HPDE6-E6E7 (cell line): ENCODE results near the gene KCNMA1.

Source experiments
- DNase-seq: peaks from one replicate; pipeline ENCODE4 v3.0.0; 2011; ENCODE audit warnings: missing footprints; ENCODE audit errors: extremely low spot score

KCNMA1 gene

DNA sequence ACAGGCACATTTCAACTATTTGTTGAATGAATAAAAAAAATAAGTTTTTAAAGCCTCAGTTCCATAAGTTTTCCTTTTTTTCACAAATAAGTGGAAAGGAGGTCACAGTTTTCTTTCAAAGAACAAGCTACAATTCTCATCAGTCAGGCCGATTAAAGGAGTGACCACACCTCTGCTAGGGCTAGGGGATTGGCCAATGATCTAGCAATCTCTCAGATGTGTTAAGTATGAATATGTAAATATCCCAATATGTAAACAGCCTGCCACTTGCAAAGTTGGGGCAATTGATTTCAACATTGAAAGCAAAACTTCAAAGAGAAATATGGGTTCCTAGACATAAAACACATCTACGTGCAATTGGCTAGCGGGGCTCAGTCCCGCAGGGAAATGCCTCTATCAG, 614.9 kb downstream of the KCNMA1 start:
- no peak for DNase-seq

DNA sequence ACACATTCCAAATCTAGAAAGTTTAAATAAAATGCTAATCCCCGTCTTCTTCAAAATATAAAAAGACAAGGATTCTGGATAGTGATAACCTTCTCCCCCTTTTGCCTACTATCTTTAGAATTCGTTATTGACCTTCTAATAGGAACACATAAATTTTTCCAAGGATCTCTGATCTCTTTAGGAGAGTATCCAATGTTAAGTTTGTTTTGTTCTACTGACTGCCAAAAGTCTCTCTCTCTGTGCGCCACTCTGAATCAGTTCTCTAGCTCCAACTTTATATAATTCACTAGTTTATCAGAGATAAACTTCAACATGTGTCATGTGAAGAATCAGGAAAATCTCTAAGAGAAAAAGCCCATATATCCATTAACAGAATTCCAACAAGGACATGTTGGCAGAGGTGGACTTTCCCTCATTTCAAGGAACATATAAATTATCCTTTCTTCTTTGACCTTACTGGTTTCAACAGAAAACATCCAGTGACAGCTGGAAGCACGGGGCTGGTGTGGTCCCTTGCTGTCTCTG, 615.6 kb downstream of the KCNMA1 start:
- DNase-seq, result no peak

DNA sequence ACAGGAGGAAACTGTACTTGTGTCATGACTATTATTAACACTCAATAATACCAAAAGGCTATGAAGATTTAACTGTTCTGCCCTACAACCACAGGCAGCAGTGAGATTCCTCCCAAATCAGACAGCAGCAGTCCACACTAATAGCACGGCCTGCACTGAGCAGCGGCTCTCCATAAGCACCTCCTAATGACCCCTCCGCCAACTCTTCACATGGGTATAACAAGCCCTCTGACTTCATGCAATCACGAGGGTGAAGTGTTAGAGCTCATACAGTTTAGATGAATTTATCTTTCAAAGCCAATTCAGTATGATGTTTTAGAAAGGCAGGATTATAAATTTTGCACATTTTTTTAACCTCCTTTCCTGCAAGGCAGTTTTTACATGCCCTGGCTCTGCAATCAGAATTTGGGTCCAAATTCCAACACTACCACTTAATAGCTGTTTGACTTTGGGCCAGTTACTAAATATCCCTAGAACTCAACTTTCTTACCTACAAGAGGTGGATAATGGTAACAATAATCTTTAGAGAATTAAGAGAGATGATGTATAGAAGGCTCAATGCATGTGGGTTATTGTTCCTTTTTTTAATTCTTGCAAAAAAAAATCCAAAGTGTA, 617.1 kb downstream of the KCNMA1 start:
- DNase-seq, result no peak

DNA sequence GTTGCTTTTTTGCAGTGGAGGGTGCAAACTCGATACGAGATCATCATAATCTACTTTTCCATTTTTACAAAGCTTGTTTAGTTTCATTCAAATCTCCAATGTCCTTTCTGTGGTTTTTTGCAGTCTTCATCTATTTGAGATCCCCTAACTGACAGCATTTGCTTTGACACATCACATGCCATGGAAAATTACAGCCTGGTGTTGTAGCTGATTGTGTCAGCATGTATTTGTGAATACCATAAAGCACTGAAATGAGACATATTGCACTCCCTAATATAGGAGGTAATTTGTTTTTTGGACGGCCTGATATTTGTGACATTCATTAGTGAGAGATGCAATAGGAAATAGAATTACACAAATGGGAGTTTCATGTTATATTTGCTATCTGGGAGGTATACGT, 620.8 kb downstream of the KCNMA1 start:
- DNase-seq, result no peak

DNA sequence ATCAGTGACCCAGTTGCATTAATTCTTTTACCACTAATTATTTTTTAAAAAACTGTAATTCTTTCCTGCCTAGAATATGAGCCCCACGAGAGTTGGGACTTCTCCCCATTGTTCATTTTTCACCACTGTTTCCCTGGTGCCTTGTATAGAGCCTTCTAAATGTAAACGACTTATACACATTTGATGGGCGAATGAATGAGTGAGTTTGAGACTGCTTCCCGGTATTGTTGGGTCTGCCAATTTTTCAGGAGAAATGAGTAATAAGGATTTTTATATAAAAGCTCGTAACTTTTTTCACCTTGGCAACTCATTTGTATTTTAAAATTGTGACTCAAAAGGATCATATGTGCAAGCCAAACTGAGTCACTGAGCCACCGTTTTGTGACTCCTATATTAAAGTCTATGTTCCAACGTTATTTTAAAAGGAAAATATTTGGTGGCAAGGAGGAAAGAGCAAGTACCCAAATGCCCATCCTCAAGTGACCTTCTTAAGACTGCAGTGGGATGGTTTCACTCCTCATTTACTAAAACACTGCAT, 621.3 kb downstream of the KCNMA1 start:
- DNase-seq, result no peak

DNA sequence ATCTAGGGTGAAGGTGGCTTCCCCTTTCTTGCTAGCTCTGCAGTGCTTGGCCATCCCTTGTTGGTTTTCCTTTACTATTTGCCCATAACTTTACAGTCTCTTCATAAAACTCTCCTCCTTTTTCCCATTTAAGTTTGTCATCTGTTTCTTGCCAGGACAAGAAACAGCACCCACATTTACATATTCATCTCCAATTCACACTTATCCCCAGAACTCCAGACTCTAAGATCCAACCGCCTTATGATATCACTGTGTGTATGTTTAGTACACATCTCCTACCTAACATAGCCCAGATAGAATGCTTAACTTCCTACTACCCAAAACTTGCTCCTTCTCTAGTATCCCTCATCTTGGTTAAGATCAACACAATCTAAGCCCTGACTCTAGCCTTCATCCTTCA, 622.2 kb downstream of the KCNMA1 start:
- no peak for DNase-seq

DNA sequence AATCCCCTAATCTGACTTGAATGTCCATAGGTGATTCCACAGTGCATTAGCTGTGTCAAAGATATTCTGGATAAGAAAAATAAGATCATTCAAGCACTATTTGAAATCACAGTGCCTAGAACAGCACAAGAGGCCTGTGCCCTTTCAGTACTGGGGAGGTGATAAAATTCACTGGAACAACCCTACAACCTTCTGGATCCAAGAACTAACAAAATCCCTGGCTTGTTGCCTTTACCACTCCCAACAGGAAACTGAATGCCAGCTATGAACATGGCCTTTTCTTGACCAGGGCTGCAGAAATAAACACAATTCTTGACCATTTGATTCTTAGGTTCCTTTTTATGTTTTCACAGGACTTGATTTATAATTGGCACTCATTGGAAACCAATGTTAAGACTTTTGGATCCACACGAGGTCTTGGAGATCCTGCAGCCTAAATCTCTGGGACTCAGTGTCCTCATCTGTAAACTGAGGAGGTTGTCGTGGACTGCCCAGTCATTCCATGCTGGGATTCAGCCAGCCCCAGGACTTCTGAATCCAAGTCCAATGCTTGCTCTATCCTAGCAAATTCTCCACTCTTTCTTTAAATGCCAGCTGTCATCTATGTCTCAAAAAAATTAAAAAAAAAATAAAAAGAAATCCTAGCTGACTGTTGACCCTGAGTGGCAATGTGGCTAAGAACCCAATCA, 624.7 kb downstream of the KCNMA1 start:
- DNase-seq, result no peak

DNA sequence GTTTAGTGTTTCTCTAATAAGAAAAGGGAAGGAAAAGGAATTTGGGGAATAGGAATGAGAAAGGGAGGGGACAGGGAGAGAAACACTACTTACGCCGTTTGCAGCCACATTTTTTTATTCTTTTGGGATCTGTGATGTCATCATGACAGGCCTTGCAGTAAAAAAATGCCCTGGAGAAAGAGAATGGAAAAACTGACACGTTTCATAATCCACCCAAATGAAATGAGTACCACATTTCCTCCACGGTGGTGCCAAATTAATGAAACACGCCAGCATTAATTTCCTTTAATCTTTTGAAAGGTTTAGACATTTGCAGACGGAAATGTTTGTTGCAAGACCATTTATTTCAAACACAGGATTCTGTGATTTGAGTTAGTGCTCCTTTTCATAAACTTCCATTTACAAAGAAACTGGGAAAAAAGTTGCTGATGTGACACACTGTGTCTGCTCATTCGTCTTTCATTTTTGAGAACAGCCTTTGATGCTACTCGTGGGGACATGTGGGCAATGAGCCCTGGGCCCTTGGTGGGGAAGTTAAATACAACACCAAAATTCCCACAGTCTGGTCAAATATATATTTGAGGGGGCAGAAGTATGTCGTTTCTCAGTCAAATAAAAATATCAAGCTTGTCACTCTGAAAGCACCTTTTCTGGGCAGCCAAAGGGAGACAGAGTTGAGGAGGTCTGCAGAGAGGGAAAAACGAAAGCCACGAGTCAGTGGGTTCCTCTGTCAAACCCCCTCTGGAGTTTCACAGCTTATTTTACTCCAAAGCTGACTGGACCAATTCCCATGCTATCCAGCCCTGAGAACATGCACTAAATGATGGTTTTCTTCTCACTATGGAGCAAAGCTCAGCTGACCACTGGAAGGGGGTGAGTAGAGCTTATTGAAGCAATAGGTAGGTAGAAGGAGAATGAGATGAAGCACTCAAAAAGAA, 625.5 kb downstream of the KCNMA1 start:
- DNase-seq, result no peak

DNA sequence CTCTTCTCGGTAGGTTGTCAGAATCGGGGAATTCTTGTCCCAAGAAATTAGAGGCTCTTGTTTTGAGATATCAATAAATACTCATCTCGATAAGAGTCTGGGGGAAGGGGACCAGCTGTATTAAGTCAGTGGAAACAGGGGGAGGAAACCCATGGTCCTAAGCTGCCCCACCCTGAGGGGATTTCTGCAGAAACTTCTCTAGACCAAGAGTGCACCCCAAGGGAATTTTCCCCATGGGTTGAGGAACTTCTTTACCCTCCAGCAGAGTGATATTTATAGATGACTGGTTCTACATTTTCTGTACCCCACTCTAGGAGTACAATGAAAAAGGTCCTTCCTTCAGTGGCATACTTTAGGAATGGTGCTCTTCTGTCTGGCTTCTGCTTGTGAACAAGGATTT, 627.2 kb downstream of the KCNMA1 start:
- no peak for DNase-seq

DNA sequence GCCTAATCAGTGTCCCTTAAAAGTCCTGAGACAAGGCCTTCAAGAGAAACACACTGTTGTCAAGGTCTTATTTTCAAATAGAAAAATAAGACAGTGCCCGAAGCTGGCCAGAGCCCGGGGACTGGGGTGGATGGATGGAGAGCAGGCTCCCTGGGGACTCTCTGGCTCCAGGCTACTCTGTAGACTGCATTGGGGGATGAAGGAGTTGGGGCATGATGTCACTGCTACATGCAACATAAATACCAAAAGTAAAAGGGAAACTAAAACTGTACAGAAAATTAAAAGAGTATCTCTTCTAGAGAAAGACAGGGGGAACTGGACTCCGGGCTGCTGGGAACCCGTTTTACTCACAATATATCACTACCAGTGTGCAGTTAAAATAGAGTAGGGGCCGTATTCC, 629.8 kb downstream of the KCNMA1 start:
- DNase-seq, result no peak

DNA sequence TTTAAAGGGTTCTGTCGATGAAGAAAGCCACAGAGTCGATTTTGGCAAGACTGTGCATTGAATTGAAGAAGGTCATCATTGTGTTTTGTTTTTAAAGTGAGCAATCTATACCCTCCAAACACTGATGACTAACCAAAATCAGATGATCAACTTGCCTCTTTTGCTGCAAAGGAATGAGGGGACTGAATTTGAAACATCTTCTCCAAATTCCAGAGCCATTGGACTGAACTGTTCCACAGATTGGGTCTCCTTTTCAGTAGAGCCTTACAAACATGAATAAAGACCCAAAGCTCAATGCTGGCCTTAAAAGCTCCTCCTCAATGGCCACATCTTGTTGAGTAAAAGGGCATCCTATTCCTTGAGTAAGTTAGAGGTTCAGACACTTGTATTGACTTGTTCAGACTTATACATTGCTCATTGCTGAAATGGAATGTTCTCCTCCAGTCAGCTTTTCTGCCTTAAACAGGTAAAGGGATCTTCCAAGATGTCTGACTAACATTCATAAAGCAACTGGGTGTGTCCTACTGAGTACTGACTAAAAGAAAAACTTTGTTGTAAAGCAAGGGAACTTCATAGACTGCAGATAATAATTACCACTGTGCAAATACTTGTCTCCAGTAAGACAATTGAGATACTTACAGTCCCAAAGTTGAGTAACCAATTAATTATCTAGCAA, 630.6 kb downstream of the KCNMA1 start:
- DNase-seq, result peak; percentile 5

DNA sequence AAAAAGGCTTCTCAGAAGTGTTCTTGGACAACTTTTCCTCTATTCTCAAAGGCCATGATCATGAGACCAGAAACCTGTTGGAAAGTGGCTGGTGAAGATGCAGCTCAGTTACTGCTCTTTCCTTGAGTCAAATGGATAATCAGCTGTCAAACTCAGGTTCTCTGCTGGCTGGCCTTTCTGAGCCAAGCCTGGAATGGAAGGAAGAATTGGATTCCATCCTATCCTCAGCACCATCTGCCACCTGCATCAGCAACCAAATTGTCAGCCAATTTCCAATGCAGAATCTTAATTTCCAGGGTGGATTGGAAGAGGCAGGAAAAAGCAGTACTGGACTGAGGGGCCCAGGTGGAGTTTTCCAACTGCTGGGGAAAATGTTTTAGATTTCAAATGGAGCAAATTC, 631.7 kb downstream of the KCNMA1 start:
- no peak for DNase-seq

DNA sequence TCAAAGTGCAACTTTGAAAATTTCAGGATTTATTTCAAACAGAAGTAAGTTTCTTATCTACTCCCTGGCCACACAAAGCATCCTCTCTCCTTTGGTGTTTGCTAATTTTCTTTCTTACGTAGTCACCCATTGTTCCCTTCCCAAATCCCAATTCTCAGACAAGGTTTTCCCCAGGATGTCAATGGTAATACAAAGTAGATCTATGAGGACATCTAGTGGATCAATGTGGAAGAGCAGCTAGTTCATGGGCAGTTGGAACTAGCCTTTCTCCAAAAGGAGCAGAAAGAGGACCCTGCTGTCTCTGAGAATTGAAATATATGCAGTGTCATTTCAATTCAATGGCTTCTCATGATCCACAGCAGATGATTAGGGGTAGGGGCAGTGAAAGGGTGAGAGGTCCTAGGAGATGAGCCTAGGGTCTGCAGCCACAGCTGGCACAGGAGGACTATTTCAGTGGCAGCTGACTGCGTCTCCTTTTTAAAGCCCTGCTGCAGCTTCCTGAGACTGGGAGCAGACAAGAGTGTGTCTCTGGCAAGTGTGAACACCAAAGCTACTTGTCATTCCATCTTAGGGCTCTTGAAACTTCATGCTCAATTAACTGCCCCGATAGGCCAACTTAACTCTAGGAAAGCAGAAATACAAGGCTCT, 632.6 kb downstream of the KCNMA1 start:
- peak; percentile 14 for DNase-seq

DNA sequence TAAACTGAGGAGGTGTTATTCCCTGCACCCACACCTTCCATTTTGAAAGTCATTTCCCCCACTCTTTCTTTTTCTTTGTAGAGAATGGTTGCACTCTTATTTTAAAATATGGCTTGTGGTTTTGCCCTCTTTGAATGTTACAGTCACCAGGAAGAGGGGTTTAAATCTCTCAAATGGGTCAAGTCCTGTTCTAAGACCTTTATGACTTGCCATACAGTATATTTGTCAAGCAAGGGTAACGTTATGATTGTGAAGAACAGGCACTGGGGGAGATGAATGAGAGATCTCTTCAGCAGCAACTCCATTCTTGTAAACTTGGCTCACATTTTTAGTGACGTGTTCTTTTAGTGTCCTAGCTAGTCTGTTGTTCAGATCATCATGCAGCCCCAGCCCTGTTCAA, 634.7 kb downstream of the KCNMA1 start:
- no peak for DNase-seq

DNA sequence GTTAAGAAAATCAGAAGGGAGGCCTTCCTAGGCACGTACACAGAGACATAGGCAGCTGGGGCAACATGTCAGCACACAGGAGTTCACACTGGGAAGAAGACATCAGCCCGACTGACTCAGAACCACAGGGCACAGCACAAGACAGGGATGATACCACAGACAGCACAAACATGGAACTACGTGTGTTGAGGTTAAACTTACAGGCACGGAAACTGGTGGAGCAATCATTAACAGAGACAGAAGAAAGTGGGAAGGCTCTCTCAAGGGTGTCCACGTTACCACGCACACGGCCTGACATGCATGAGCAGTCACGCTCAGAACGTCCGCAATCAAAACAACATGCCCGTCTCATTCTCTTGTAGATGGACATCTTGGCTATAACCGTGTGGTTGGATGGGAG, 636.4 kb downstream of the KCNMA1 start:
- no peak for DNase-seq

DNA sequence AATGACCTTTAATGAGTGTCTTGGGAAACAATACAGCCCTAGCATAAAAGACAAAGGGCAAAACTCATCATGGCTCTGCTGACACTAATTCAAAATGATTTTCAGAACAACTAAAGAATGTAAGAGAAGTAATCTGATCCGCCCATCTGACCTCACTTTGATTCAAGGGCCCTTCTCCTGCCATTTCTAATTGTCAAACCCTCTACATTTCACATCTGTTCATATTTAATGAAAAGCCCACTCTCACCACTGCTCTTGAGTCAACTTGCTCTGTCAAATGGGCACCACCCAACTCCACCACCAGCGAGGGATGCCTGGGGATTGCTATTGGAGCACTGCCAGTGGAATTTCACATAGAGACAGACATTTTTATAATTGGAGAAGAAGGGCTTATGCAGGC, 639.2 kb downstream of the KCNMA1 start:
- no peak for DNase-seq

DNA sequence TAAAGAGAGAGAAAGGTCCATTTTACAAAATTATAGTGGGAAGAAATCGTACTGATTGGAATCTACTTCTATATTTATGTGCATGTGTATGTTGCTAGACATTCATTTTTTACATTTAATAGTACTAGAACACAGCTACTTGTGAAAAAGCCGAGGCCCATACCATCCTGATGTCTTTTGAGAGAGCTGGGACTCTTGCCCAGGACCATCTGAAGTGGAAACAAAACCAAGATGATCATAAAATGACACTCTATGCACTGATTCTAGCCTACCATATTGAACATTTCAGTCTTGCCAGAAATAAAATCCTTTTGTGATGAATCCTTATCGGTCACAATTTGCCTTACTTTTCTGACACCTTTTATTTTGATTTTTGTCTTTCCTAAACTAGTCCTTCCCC, 640.0 kb downstream of the KCNMA1 start:
- no peak for DNase-seq

DNA sequence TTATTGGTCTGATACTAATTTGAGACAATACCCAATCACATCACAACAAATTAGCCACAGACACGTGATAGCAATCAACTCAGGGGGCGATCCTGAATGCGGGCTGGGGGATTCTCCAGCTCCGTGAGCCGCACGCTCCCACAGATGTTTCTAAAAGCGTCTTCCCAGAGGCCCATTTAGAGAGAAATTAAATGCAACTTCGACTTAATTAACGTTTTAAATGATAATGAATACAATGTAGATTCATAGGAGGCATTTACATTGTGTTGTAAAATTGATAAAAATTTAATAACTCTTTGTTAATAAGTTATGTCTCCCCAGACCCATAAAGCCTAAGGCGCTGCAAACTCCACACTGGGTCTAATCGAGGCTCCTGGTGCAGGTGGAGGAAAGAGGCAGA, 642.6 kb downstream of the KCNMA1 start:
- no peak for DNase-seq

DNA sequence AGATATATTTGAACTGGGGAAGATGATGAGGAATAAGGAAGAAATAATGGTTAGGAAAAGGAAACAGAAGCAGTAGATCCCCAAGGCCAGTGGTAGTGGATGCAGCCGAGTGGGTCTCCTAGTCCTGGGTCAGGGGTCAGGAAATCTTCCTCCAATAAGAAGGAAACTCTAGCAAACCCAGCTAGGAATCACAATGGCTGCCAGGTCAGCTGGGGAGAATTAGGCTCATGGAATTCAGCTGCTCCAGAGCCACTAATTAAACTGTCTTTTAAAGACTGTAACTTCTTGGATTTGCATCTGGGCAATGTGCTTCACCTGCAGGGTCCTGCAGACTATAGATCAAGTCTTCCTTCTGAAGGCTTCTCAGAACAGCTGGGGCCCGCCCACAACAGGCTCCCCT, 644.4 kb downstream of the KCNMA1 start:
- no peak for DNase-seq

DNA sequence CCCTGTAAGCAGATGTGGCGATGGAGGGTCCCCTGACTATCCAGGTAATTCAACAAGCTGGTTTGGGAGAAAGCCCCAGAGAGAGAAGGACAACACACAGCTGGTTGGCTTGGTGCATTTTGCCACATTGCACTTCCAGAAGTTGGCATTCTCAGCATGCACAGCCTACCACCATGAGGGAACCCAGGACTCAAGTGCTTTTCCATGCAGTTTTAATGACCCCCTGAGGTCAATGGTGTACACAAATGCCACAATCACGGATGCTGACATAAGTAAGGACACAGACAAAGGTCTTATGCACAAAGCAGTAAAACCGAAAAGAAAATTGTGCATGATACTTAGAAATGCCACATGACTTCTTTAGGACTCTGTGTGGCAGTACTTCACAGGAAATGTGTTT, 645.1 kb downstream of the KCNMA1 start:
- DNase-seq, result no peak

DNA sequence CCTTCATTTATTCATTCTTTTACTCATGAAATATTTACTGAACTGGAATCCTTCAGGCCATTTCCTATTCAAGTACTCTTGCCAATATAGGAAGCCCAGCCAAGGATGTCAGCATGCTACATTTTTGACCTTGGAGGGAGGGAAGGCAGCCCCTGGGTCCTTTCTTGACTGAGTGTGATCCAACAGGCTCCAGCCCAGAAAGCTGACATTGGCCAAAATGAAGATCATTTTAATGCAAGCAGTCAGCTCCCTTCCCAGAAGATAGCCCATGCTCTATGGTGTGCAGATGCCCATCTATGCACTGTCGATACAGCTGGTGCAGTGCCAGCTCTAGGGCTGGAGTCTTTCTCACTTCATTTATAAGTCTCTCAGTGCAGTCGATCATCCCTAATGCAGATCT, 646.0 kb downstream of the KCNMA1 start:
- DNase-seq, result no peak
